Activated CD4-positive, alpha-beta T cell treated with anti-CD3 and anti-CD28 coated beads for 24 hours (primary cell): ENCODE data around the gene RUNX2.

Experiments used
- DNase-seq, 2 donors: peaks; one replicate each; pipeline ENCODE4 v3.0.0-alpha.2; 2020; ENCODE audit warnings: low read depth in 2 of 2

The RUNX2 gene

GRCh38 chr6:45617441-45617840 lies 289.3 kb downstream of the RUNX2 start:
- no peak for DNase-seq

GRCh38 chr6:45618259-45618658 lies 290.1 kb downstream of the RUNX2 start:
- DNase-seq = no peak

GRCh38 chr6:45619211-45619760 lies 291.2 kb downstream of the RUNX2 start:
- DNase-seq = no peak

- no peak for DNase-seq
Observed at GRCh38 chr6:45619994-45620471, 291.9 kb downstream of the RUNX2 start.

- no peak for DNase-seq
Observed at GRCh38 chr6:45624228-45624627, 296.1 kb downstream of the RUNX2 start.

- no peak for DNase-seq
Observed at GRCh38 chr6:45625191-45625664, 297.1 kb downstream of the RUNX2 start.

GRCh38 chr6:45626087-45626891 lies 298.2 kb downstream of the RUNX2 start:
- DNase-seq = no peak

- DNase-seq = no peak
Observed at GRCh38 chr6:45630314-45630713, 302.2 kb downstream of the RUNX2 start.

- DNase-seq = no peak
Observed at GRCh38 chr6:45630801-45631200, 302.7 kb downstream of the RUNX2 start.

- no peak for DNase-seq
Observed at GRCh38 chr6:45631396-45631795, 303.3 kb downstream of the RUNX2 start.

GRCh38 chr6:45633272-45633908 lies 305.3 kb downstream of the RUNX2 start:
- DNase-seq = no peak

- DNase-seq = no peak
Observed at GRCh38 chr6:45634231-45634630, 306.1 kb downstream of the RUNX2 start.

- no peak for DNase-seq
Observed at GRCh38 chr6:45635284-45635867, 307.2 kb downstream of the RUNX2 start.

GRCh38 chr6:45637056-45637455 lies 308.9 kb downstream of the RUNX2 start:
- no peak for DNase-seq

- DNase-seq = no peak
Observed at GRCh38 chr6:45637611-45638257, 309.6 kb downstream of the RUNX2 start.

GRCh38 chr6:45640081-45640491 lies 312.0 kb downstream of the RUNX2 start:
- no peak for DNase-seq

- DNase-seq = no peak
Observed at GRCh38 chr6:45640811-45641210, 312.7 kb downstream of the RUNX2 start.

GRCh38 chr6:45642331-45643125 lies 314.4 kb downstream of the RUNX2 start:
- no peak for DNase-seq

- DNase-seq = no peak
Observed at GRCh38 chr6:45643126-45643525, 315.0 kb downstream of the RUNX2 start.

GRCh38 chr6:45644720-45645119 lies 316.6 kb downstream of the RUNX2 start:
- no peak for DNase-seq

GRCh38 chr6:45645302-45645701 lies 317.2 kb downstream of the RUNX2 start:
- no peak for DNase-seq
